IMR-90 (cell line): ENCODE measurements around the gene ZMIZ1. TPM values are rescaled to one million over a fixed set of nuclear protein-coding genes. Genes with fewer than 3 reads are reported as not detected.

Experiments used
- ATAC-seq: fragments of 200-7000 bp; cut with Tn5 transposase; 2 replicates; pipeline ENCODE4 v1.9.1; 2020; ENCODE audit warnings: low read depth, mild to moderate bottlenecking, moderate library complexity
- BruUV-seq: library from RNA; stranded (reverse); fragments of 400-500 nt; replicated peaks from 2 replicates; lab custom pipeline; 2021; lab: Mats Ljungman, UMichigan
- CTCF ChIA-PET: fragments of 300-600 bp; formaldehyde crosslinking; extraction: SDS; loops from one replicate; lab custom pipeline; 2021; ENCODE audit warnings: antibody characterized with exemption; lab: Yijun Ruan, JAX
- POLR2A ChIA-PET: fragments of 300-600 bp; sonication (Branson Sonifier 250); formaldehyde crosslinking; loops from one replicate; lab custom pipeline; 2022; ENCODE audit warnings: antibody characterized with exemption; ENCODE audit not compliant: unreplicated experiment; lab: Charles Lee
- DNase-seq: peaks from one replicate; pipeline ENCODE4 v3.0.0; 2013
- H2AFZ ChIP-seq: replicated peaks from 2 replicates; pipeline ENCODE3; 2013; ENCODE audit warnings: low read length, mild to moderate bottlenecking; ENCODE audit not compliant: poor library complexity
- H2AK5ac ChIP-seq: 2 replicates; pipeline ENCODE4 v1.6.1; 2013; ENCODE audit warnings: low read depth, low read length, inconsistent platforms
- H2AK9ac ChIP-seq: replicated peaks from 2 replicates; pipeline ENCODE3; 2013; ENCODE audit warnings: mild to moderate bottlenecking, low read depth, low read length, moderate library complexity; ENCODE audit not compliant: poor library complexity
- H2BK120ac ChIP-seq: 2 replicates; pipeline ENCODE4 v1.6.1; 2013; ENCODE audit warnings: low read depth, low read length, inconsistent platforms
- H2BK15ac ChIP-seq: 3 replicates; pipeline ENCODE4 v1.6.1; 2013; ENCODE audit warnings: low read depth, low read length, inconsistent platforms
- H2BK20ac ChIP-seq: 2 replicates; pipeline ENCODE4 v1.6.1; 2013; ENCODE audit warnings: low read depth, mild to moderate bottlenecking, inconsistent platforms, low read length, moderate library complexity
- H2BK5ac ChIP-seq: 2 replicates; pipeline ENCODE4 v1.6.1; 2013; ENCODE audit warnings: mild to moderate bottlenecking, low read depth, low read length, inconsistent platforms; ENCODE audit not compliant: poor library complexity, severe bottlenecking
- H3K14ac ChIP-seq: replicated peaks from 2 replicates; pipeline ENCODE4 v1.6.1; 2013; ENCODE audit warnings: low read depth, low read length, inconsistent platforms
- H3K18ac ChIP-seq: 2 replicates; pipeline ENCODE4 v1.6.1; 2013; ENCODE audit warnings: low read depth, low read length, control low read depth
- H3K23ac ChIP-seq: 2 replicates; pipeline ENCODE4 v1.6.1; 2013; ENCODE audit warnings: low read depth, low read length, inconsistent platforms
- H3K27ac ChIP-seq: 2 replicates; pipeline ENCODE4 v1.5.1; 2013; ENCODE audit warnings: mild to moderate bottlenecking, control low read depth, low read length; ENCODE audit not compliant: insufficient read depth
- H3K27me3 ChIP-seq: 2 replicates; pipeline ENCODE4 v1.6.1; 2013; ENCODE audit warnings: low read length; ENCODE audit not compliant: control insufficient read depth, insufficient read depth
- H3K36me3 ChIP-seq: 2 replicates; pipeline ENCODE4 v1.6.1; 2013; ENCODE audit warnings: low read length, mixed read lengths; ENCODE audit not compliant: control insufficient read depth, insufficient read depth
- H3K4ac ChIP-seq: 2 replicates; pipeline ENCODE4 v1.6.1; 2013; ENCODE audit warnings: low read depth, low read length, inconsistent platforms
- H3K4me1 ChIP-seq: 2 replicates; pipeline ENCODE4 v1.6.1; 2013; ENCODE audit warnings: low read length, mixed read lengths; ENCODE audit not compliant: control insufficient read depth, insufficient read depth
- H3K4me2 ChIP-seq: 2 replicates; pipeline ENCODE4 v1.6.1; 2013; ENCODE audit warnings: low read depth, mild to moderate bottlenecking, control low read depth, low read length, moderate library complexity
- H3K4me3 ChIP-seq: 2 replicates; pipeline ENCODE4 v1.5.1; 2013; ENCODE audit warnings: low read depth, mild to moderate bottlenecking, control low read depth, low read length, moderate library complexity; ENCODE audit not compliant: insufficient read depth
- H3K56ac ChIP-seq: 2 replicates; pipeline ENCODE4 v1.6.1; 2013; ENCODE audit warnings: low read length, inconsistent platforms; ENCODE audit not compliant: insufficient read depth; ENCODE audit errors: extremely low read depth
- H3K79me1 ChIP-seq, 2 experiments: 2 replicates each; pipeline ENCODE4 v1.6.1; 2013; ENCODE audit warnings: low read length in 2 of 2, inconsistent platforms in 1 of 2, low read depth in 1 of 2
- H3K9ac ChIP-seq: 2 replicates; pipeline ENCODE4 v1.6.1; 2013; ENCODE audit warnings: low read depth, low read length, control low read depth
- H3K9me1 ChIP-seq: 2 replicates; pipeline ENCODE4 v1.6.1; 2013; ENCODE audit warnings: low read length, inconsistent platforms; ENCODE audit not compliant: insufficient read depth
- H3K9me3 ChIP-seq: 2 replicates; pipeline ENCODE4 v1.6.1; 2013; ENCODE audit warnings: low read length; ENCODE audit not compliant: control insufficient read depth, insufficient read depth
- H4K20me1 ChIP-seq: 2 replicates; pipeline ENCODE4 v1.6.1; 2013; ENCODE audit warnings: low read length, inconsistent platforms; ENCODE audit not compliant: insufficient read depth
- H4K5ac ChIP-seq: 2 replicates; pipeline ENCODE4 v1.6.1; 2013; ENCODE audit warnings: mild to moderate bottlenecking, low read depth, low read length, control low read depth
- H4K8ac ChIP-seq, 2 experiments: 2 replicates each; pipeline ENCODE4 v1.6.1; 2013; ENCODE audit warnings: low read depth in 2 of 2, low read length in 2 of 2, control low read depth in 1 of 2, inconsistent platforms in 1 of 2
- H4K91ac ChIP-seq: 2 replicates; pipeline ENCODE4 v1.6.1; 2013; ENCODE audit warnings: low read depth, low read length, inconsistent platforms; ENCODE audit not compliant: insufficient read depth
- BHLHE40 ChIP-seq: fragments of 150-350 bp; IDR thresholded peaks from 2 replicates; pipeline ENCODE4 v1.6.1; 2016; ENCODE audit warnings: mild to moderate bottlenecking, low read depth, low read length
- CHD1 ChIP-seq: IDR thresholded peaks from 2 replicates; pipeline ENCODE4 v1.6.1; 2012; ENCODE audit warnings: low read depth, low read length, improper control_type of control experiment
- MAFK ChIP-seq: IDR thresholded peaks from 2 replicates; pipeline ENCODE4 v1.6.1; 2012; ENCODE audit warnings: low read depth, low read length, improper control_type of control experiment
- MXI1 ChIP-seq: IDR thresholded peaks from 2 replicates; pipeline ENCODE4 v1.6.1; 2012; ENCODE audit warnings: low read depth, mild to moderate bottlenecking, low read length, moderate library complexity, borderline replicate concordance
- WGBS, 2 experiments: methylation state at CpG; one replicate each; pipeline versions ENCODE4 v1.1.5 to v1.1.7; 2013; ENCODE audit warnings: missing lambda C conversion rate in 2 of 2; ENCODE audit not compliant: insufficient read length in 1 of 2; ENCODE audit errors: extremely low coverage in 2 of 2; 5-methylcytosine and 5-hydroxymethylcytosine counted together
- dilution Hi-C: fragments of 300-500 bp; cut with HindIII; formaldehyde crosslinking; loops from one replicate; pipeline ENCODE4 v1.14.3; 2018; ENCODE audit warnings: low sequenced_read_pairs; ENCODE audit not compliant: unreplicated experiment
- in situ Hi-C: fragments of 300-500 bp; cut with MboI; formaldehyde crosslinking; loops from 3 replicates; pipeline ENCODE4 v1.14.3; 2019; ENCODE audit warnings: low sequenced_read_pairs, inconsistent platforms, mixed read lengths
- intact Hi-C: fragments of 100-400 bp; cut with micrococcal nuclease; formaldehyde crosslinking; loops from 2 replicates; pipeline ENCODE4 v1.10.0; 2022
- polyA plus RNA-seq, 3 experiments: library from polyadenylated mRNA; depleted of rRNA; stranded (reverse); fragments of >200 nt; gene quantifications; 2 replicates each; pipeline ENCODE4 v1.2.3, GENCODE V29; 2012; ENCODE audit warnings: low replicate concordance in 1 of 3
- total RNA-seq: library from RNA; depleted of rRNA; stranded (reverse); fragments of >200 nt; gene quantifications from 2 replicates; pipeline ENCODE4 v1.2.3, GENCODE V29; 2012

Gene ZMIZ1
- total and polyA plus RNA-seq, 2 of the 4 experiments (the other 2 are of a cell fraction): 6.6 to 48.7 TPM

GRCh38 chr10:79346012-79346340 lies 277.2 kb downstream of the ZMIZ1 start:
- Histone ChIP-seq H2BK5ac (no peak overlapping the region), H4K5ac (no peak overlapping the region), H2BK20ac (no peak overlapping the region; the same call in 1 of the 2 replicates), H3K9me1 (peaks cover 22% of the 10 kb centered on the region), H3K4me2 (no peak overlapping the region), H4K8ac (no peak overlapping the region), H3K23ac (no peak overlapping the region), H4K91ac (no peak overlapping the region), H2AFZ (peak overlapping the region; percentile 35), H2AK5ac (no peak overlapping the region), H3K4me3 (no peak overlapping the region), H3K79me1 (peaks cover 17 to 33% of the 10 kb centered on the region in 2 experiments; a peak in 3 of 4 replicates), H3K9me3 (no peaks in the 10 kb centered on the region), H3K56ac (no peak overlapping the region), H3K27me3 (no peaks in the 10 kb centered on the region), H3K36me3 (peaks cover 18% of the 10 kb centered on the region), H2AK9ac (no peak overlapping the region), H3K14ac (no peak overlapping the region), H3K4ac (peak overlapping the region; percentile 13; the same call in 1 of the 2 replicates), H3K18ac (no peak overlapping the region), H3K4me1 (peaks cover 15% of the 10 kb centered on the region), H4K20me1 (peaks cover 28% of the 10 kb centered on the region), H2BK15ac (no peak overlapping the region), H2BK120ac (no peak overlapping the region; the same call in 1 of the 2 replicates), H3K27ac (no peak overlapping the region), H3K9ac (no peak overlapping the region)
- dilution Hi-C loops (no loop called here), intact Hi-C loops (no loop called here), in situ Hi-C loops (no loop called here)
- DNase-seq: no peak
- TF ChIP-seq MAFK (peak; percentile 45), CHD1 (no peak), MXI1 (no peak), BHLHE40 (no peak)
- no TSS peak for BruUV-seq
- 100% methylated on average over 1 of the region's 2 CpGs; no CpG with 5 or more reads in 1 of the 2 experiments for WGBS, 2 experiments
- no peak for ATAC-seq
- CTCF ChIA-PET: interaction anchor here (0.6 to 1.4 kb wide), 2 partner anchors 13 to 20 kb away, joined by 4 read pairs; no protein-coding TSS in a partner anchor
- POLR2A ChIA-PET: no interaction called here
